Vagina (tissue), 2 donors: ENCODE measurements around the gene MRPL55.

Experiments
- POLR2A ChIP-seq, 2 donors: fragments of 450-650 bp; IDR thresholded peaks; one replicate each; pipeline ENCODE4 v1.6.1; 2017; ENCODE audit warnings: antibody characterized with exemption in 2 of 2, mild to moderate bottlenecking in 2 of 2, moderate library complexity in 2 of 2
- POLR2AphosphoS5 ChIP-seq, 2 donors: sonication (generic); formaldehyde crosslinking; IDR thresholded peaks; one replicate each; pipeline ENCODE4 v1.9.0; 2017; ENCODE audit warnings: antibody characterized with exemption in 2 of 2, mild to moderate bottlenecking in 2 of 2, low read depth in 1 of 2; ENCODE audit not compliant: insufficient read depth in 1 of 2
- TF ChIP-seq, protein P1 (sequence below), 3 experiments: fragments of 450-650 bp in 2 of 3; fragments of 200-600 bp in 1 of 3; sonication (generic) in 1 of 3; IDR thresholded peaks; one replicate each; pipeline ENCODE4 v1.5.1; 2017 to 2019; ENCODE audit warnings: antibody characterized with exemption in 3 of 3, mild to moderate bottlenecking in 2 of 3, moderate library complexity in 2 of 3

DNA sequence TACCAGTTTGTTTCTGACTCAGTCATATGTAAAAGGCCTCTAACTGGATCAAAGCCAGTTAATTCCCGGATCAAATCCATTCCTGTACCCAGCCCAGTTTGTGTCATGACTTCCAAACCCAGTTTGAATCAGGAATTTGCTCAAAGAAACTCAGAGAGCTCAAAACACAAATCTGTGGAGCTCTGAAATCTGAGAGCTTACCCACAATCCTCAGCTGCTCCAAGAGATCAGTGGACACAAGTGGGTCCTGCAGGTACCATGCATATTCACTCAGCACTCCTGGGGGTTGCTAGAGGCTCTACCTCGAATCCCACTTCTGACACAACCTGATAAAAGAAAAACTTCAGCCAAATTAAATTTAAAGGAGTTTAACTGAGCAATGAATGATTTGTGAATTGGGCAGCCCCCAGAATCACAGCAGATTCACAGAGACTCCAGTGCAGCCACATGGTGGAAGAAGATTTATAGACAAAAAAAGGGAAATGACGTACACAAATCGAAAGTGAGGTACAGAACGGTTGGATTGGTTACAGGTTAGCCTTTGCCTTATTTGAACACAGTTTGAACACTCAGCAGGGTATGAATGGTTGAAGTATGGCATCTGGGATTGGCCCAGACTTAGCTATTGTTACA is 11.9 kb upstream of the MRPL55 start:
- no peak for TF ChIP-seq POLR2A (IDR thresholded peaks at IDR 0.05)
- TF ChIP-seq, protein P1, sequence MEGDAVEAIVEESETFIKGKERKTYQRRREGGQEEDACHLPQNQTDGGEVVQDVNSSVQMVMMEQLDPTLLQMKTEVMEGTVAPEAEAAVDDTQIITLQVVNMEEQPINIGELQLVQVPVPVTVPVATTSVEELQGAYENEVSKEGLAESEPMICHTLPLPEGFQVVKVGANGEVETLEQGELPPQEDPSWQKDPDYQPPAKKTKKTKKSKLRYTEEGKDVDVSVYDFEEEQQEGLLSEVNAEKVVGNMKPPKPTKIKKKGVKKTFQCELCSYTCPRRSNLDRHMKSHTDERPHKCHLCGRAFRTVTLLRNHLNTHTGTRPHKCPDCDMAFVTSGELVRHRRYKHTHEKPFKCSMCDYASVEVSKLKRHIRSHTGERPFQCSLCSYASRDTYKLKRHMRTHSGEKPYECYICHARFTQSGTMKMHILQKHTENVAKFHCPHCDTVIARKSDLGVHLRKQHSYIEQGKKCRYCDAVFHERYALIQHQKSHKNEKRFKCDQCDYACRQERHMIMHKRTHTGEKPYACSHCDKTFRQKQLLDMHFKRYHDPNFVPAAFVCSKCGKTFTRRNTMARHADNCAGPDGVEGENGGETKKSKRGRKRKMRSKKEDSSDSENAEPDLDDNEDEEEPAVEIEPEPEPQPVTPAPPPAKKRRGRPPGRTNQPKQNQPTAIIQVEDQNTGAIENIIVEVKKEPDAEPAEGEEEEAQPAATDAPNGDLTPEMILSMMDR (IDR thresholded peaks at IDR 0.05), result no peak
- TF ChIP-seq POLR2AphosphoS5 (IDR thresholded peaks at IDR 0.05; ENCODE audit: insufficient read depth in 1 of 2, low read depth in 1 of 2), result no peak
